Limb (tissue), 2 donors: ENCODE results near the gene SUPT20H.

Experiments
- DNase-seq, 2 donors: peaks; one replicate each; pipeline ENCODE4 v3.0.0-alpha.2; 2016; ENCODE audit errors: extremely low spot score in 2 of 2

Gene SUPT20H

DNA sequence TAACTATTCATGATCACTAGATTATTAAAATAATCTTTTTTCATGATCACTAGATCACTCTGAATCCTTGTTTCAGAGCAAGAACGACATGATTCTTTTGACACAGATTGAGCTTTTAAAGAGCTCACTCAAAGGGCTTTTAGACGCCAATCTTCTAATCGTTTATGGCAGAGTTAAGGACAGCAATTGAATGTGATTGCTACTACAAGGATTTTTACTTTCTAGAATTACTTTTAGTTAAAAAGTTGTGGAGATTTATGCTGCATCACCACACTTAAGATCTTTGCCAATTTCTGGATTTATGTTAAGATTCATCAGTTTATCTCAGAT is 57.6 kb downstream of the SUPT20H start:
- no peak for DNase-seq

GRCh38 chr13:36999054-36999714 is 60.3 kb downstream of the SUPT20H start, which contains the start of gene ALG5:
ALG5 (minus strand) TSS chr13:36999340; CDS start chr13:36999300, 40 bp downstream.
- DNase-seq: peak; percentile 91 to 96

DNA sequence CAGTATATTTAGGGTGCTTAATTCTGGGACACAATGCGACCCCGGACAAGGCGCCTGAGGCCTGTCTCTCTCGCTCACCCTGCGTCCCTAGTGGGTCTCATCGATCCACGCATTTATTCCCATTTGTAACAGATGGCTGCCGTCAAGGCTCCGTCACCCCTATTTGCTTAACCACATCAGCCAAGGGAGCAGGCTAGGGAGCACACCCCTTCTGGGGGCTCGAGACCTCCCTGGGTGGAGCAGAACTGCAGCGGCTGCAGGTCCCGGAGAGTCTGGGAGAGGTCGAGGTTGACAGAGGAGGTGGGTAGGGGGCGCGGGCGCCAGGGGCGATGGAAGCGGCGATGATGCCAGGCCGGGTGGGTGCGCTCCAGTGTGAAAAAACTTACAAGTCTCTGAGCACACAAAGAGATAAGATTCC is 60.9 kb downstream of the SUPT20H start:
- peak; percentile 8 to 68 for DNase-seq

- no peak for DNase-seq
These were observed 61.6 kb downstream of the SUPT20H start for GRCh38 chr13:36997716-36998427.

DNA sequence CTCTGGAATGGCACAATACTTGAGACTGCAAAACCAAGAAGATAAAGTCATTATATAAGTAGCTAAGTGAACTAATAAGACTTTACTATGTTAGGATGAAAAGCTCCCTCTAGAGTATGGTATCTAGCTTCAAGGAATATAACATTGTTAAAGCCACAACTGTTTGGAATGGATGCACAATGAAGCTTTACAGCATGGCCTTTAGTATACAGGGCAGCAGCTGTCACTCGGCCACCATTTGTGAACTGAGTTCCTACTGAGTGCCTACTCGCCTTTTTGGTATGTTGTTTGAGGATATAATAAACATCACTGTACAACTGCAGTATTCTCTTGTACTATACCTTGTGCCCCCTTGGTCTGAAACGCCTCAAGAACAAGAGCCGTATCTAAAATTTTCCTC is 67.1 kb downstream of the SUPT20H start:
- DNase-seq: no peak

DNA sequence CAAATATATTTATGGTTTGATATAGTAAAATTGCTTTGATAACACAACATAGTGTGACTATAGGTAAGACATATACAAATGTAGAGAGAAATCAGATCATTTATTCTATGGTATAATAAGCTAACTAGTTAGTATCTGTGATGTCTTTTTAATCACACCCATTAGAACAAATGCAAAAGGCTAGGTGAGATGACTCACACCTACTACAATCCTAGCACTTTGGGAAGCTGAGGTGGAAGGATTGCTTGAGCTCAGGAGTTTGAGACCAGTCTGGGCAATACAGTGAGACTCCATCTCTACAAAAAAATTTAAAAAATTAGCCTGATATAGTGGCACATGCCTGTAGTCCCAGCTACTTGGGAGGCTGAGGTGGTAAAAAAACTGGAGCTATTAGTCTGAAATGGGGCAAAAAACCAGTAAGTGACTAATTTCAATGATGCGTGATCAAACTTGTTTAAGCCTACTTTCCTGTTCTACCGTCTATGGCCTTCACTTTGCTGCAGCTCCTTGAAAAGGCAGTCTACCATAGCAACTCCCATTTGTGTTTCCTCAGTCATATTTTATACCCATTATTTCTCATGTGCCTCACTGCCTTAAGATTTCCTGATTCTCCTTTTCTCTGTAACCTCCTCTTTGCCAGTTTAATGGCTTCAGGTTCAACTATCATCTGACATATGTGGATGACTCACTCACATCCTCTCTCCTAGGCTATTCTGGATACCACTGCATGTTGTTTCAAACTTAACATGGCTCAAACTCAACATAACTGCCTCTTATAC is 72.8 kb downstream of the SUPT20H start:
- no peak for DNase-seq

DNA sequence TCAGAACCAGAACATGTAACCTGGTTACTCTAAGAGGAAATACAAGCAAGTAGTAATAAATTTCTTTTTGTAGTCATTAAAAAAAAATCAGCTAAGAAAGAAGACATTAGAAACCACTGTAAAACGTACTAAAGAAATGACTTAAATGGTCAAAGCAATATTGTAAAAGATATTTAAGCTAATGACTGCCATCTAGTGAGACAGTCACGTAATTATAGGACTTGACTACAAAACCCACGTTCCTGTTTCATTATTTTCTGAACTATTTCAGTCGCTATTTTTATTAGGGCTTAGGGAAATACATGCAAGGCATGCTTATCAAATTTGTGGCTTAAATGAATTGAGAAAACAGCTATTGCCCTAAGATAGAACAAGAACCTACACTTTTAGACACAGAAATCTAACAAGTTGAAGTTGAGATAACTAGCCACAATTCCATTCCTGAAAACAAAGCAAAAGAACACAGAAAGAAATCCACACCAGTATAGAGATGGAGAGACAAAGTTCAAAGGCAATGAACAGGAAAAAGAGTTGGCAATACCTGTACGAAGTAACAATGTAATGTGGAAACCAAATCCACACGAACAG is 78.2 kb downstream of the SUPT20H start:
- peak in 1 of 2 donors; percentile 78 for DNase-seq

- DNase-seq: no peak
These were observed 80.0 kb downstream of the SUPT20H start for GRCh38 chr13:36979361-36980050.

DNA sequence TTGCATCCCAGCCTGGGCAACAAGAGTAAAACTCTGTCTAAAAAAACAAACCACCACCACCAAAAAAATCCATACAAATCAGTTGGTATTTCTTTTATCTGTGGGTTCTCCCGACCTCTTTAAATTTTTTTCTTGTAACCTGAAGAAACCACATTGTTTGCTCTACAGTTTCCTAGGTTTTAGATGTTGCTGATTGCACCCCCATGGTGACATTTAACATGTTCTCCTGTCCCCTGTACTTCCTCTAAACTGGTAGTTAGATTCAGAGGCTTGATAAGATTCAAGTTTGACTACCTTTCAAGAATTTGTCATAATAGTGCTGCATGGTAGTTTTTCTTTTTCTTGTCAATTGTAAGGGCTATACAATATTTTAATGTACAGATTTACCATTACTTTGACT is 84.3 kb downstream of the SUPT20H start:
- DNase-seq: no peak

- no peak for DNase-seq
These were observed 85.7 kb downstream of the SUPT20H start for GRCh38 chr13:36973621-36974295.

GRCh38 chr13:36973009-36973408 is 86.5 kb downstream of the SUPT20H start:
- no peak for DNase-seq

DNA sequence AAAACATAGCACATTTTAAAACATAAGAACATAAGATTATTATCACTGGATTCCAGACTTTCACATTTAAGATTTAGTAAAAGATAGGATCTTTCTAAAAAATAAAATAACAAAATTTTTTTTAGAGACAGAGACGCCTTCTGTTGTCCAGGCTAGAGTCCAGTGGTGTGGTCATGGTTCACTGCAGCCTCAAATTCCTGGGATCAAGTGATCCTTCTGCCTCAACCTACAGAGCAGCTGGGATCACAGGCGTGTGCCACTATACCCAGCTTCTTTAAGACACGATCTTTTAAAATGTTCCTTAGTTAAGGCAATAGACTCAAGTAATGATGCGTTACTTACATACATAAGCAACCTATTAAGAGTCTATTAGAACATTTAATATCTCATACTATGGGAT is 93.1 kb downstream of the SUPT20H start:
- no peak for DNase-seq

DNA sequence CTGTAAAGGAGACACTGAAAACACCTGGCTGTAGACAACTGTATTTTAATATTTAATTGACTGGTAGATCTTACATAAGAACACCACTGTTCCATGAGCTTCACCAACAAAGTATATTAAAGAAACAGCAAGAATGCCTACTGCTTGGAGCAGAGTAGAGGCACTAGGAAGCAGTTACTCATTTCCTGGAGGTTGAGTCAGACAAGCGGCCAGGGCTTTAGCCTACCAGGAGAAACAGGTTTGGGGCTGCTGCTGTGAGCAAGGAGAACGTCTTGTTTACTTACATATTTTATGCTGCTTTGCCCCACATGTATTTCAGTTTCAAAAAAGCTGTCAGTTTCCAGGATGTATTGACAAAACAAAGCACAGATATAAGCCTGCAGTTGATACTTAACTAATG is 93.7 kb downstream of the SUPT20H start:
- no peak for DNase-seq

DNA sequence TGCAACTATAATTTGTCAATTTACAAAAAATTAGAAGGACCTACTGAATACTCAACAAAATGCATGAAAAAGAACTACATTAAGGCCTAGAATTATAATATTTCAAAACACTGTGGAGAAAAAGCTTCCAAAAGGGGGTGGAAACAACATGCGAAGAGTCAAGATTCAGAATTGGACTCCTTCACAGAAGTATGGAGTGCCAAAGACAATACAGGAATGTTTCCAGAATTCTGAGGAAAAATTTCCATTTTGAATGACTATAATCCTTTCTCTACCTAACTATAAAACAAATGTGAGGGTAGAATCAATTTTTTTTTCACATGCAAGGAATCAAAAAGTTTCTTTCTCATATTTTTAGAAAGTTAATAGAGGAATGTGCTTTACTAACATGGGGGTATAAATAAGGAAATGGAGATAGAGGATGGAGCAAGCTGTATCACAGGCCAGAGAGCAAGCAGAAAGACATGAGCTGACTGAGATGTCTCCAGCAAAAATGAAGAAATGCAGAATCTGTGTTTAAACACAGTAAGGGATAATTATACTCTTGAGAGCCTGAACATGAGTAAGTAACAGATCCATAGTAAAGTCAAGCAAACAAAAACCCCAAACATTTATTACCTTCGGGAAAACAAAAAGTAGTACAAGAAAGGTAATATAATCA is 99.9 kb downstream of the SUPT20H start:
- peak in 1 of 2 donors; percentile 34 for DNase-seq
